Duodenal mucosa (tissue), 2 donors: ENCODE results near the gene AGAP3.

ENCODE experiments used
- H3K27ac ChIP-seq: one replicate; pipeline ENCODE4 v1.7.0; 2013; ENCODE audit warnings: low read depth, low read length
- H3K27me3 ChIP-seq, 2 donors: one replicate each; pipeline ENCODE4 v1.7.0; 2013; ENCODE audit warnings: low read length in 2 of 2, control low read depth in 1 of 2; ENCODE audit not compliant: insufficient read depth in 2 of 2, control insufficient read depth in 1 of 2
- H3K36me3 ChIP-seq, 2 donors: one replicate each; pipeline ENCODE4 v1.7.0; 2013; ENCODE audit warnings: low read length in 2 of 2, control low read depth in 1 of 2; ENCODE audit not compliant: insufficient read depth in 2 of 2, control insufficient read depth in 1 of 2
- H3K4me1 ChIP-seq, 2 donors: one replicate each; pipeline ENCODE4 v1.7.0; 2013; ENCODE audit warnings: low read length in 2 of 2, control low read depth in 1 of 2; ENCODE audit not compliant: insufficient read depth in 2 of 2, control insufficient read depth in 1 of 2
- H3K4me3 ChIP-seq, 2 donors: one replicate each; pipeline ENCODE4 v1.7.0; 2013; ENCODE audit warnings: low read length in 2 of 2, low read depth in 1 of 2
- H3K9ac ChIP-seq, 2 donors: one replicate each; pipeline ENCODE4 v1.7.0; 2013; ENCODE audit warnings: low read length in 2 of 2, low read depth in 1 of 2
- H3K9me3 ChIP-seq, 2 donors: one replicate each; pipeline ENCODE4 v1.7.0; 2013; ENCODE audit warnings: low read length in 2 of 2, control low read depth in 1 of 2; ENCODE audit not compliant: control insufficient read depth in 1 of 2

The AGAP3 gene

DNA sequence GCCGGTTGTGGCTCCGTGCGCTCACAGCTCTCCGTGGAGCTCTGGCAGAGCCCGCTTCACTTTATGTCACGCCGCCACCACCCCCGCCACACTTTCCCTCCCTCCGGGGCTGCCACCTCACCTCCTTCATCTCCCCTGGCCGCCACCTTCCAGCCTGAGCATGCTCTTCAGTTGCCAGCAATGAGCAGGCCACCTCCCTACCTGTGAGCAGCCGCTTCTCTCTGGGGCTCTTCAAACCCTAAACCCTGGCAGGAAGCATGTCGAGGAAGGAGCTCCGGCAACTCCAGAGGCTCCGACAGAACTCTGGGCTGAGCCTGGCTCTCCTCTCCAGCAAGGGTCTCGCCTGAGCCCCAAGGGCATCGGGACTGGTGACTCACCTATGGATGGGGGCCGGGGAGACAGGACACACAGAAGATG lies 44.5 kb downstream of the AGAP3 start:
- H3K27ac ChIP-seq: no peak overlapping the region

DNA sequence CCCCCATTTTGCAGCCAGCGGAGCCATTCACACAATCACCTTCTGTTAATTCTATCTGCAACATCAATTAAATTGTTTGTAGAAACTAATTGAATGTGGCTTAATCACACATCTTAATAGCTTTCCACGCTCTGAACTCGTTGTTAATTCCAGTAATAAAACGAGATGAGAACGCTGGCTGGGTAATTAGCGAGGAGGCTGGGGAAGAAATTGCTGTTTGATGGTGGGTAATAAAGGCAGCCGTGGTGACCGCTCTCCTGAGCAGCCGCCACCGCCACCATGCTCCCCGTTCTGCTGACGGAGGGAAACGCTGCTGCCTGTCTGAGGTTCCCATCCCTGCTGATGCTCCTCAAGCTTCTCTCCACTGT lies 44.9 kb downstream of the AGAP3 start:
- no peaks in the 10 kb centered on the region for H3K9me3 ChIP-seq
- peaks cover 0 to 5% of the 10 kb centered on the region in 2 donors for H3K4me1 ChIP-seq
- no peak overlapping the region for H3K9ac ChIP-seq
- no peaks in the 10 kb centered on the region for H3K27me3 ChIP-seq
- no peak overlapping the region for H3K4me3 ChIP-seq
- no peak overlapping the region for H3K27ac ChIP-seq
- peaks cover 15 to 76% of the 10 kb centered on the region in 2 donors for H3K36me3 ChIP-seq

More for the DNA sequence above, 44.5 kb downstream of the AGAP3 start:
- no peaks in the 10 kb centered on the region for H3K9me3 ChIP-seq
- peaks cover 0 to 5% of the 10 kb centered on the region in 2 donors for H3K4me1 ChIP-seq
- H3K4me3 ChIP-seq: no peak overlapping the region
- H3K36me3 ChIP-seq: peaks cover 15 to 71% of the 10 kb centered on the region in 2 donors
- H3K9ac ChIP-seq: no peak overlapping the region
- H3K27me3 ChIP-seq: no peaks in the 10 kb centered on the region

DNA sequence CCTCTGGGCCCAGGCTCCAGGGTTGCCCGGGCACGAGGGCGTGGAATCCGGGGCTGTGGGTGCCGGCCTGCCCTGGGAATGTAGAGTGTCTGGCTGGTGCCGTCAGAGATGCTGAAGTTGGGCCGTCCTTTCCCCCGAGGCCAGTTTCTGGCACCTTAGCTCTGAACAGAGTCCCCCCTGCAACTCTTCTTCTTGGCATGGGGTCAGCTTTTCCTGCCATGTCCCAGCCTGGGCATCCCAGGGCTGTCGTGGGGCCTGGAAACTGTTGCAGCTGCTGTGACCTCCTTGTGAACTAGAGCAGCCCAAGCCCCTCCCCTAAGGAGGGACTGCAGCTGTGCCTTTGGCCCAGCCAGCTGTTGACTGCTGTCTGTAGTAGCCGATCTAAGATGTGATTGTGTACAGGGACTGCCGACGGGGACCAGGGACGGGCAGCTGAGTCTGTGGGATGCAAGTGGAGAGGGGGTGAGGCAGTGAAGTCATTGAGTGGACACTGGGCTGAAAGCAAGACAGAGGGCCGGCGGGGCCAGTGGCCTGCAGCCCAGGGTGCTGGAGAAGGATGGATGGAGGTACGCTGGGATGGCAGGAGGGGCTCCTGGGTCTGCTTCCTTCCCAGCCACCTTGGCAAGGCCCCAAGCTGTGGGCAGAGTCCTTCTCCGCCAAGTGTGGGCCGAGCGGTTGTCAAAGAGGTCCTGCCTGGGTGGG lies 45.5 kb downstream of the AGAP3 start:
- Histone ChIP-seq H3K27ac (no peak overlapping the region), H3K9me3 (no peaks in the 10 kb centered on the region), H3K4me1 (peaks cover 0 to 2% of the 10 kb centered on the region in 2 donors), H3K27me3 (no peaks in the 10 kb centered on the region), H3K36me3 (peaks cover 15 to 81% of the 10 kb centered on the region in 2 donors), H3K9ac (no peak overlapping the region), H3K4me3 (no peak overlapping the region)

DNA sequence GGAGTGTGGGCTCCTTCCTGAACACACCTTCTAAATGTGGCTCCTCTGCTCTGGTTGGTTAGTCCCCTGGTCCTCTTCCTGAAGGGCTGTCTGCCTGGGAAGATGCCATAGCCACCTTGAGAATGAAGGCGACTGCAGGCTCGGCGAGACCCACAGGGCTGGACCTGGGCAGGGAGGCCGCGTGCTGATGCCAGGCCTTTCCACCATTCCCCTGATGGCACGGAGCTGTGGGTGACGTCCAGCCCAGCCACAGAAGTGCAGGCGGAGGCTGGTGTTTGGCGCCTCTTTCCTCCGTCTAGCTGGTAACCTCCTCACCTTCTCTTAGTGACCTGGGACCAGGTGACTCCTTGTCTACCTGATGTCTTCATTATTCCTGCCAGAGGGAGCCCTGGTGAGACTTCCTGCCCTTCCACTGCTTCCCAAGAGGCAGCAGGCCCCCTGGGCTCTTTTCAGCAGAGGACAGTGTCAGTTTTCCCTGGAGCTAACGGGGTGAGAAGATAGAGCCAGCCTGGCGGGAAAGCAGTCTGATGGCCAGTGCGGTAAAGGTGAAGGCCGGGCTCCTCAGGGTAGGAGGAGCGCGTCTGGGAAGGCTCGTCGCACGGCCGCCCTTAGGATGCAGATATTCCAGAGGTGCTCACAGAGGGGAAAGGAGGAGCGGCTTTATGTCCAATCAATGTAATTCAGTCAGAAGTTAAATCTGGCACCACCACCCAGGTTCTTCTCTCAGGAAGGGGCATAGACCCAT lies 46.4 kb downstream of the AGAP3 start:
- Histone ChIP-seq H3K4me1 (no peaks in the 10 kb centered on the region), H3K27me3 (no peaks in the 10 kb centered on the region), H3K27ac (no peak overlapping the region), H3K9me3 (no peaks in the 10 kb centered on the region), H3K9ac (no peak overlapping the region), H3K4me3 (no peak overlapping the region), H3K36me3 (peaks cover 15 to 89% of the 10 kb centered on the region in 2 donors)

DNA sequence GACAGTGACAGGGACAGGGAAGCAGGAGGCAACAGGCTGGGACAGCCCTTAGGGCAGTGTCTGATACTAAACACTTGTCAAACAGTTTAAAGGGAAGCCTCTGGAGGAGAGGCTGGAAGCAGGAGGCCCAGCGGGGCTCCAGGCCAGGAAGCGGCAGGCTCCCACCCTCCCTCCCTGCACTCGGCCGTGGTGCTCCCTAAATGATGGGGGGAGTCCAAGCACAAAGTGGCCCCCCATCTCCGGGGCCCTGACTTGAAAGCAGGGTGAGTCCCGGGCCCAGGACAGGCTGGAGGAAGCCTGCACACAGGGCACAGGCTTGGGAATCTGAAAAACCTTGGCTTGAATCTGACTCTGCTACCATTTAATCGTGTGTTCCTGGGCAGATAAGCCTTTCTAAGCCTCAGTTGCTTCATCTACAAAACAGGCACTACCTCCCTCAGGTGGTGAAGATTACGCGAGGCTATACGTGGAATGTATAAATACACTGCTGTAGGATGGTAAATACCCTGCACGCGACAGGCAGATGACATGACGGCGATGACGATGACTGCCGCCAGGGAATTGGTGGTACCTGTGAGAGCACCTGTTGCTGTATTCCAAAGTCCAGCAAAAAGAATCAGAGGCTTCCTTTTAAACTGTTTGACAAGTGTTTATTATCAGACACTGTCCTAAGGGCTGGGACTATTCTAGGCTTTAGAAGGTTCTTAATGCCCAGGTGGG lies 47.2 kb downstream of the AGAP3 start:
- Histone ChIP-seq H3K27ac (no peak overlapping the region), H3K9ac (no peak overlapping the region), H3K36me3 (peaks cover 15 to 87% of the 10 kb centered on the region in 2 donors), H3K27me3 (no peaks in the 10 kb centered on the region), H3K4me3 (no peak overlapping the region), H3K4me1 (no peaks in the 10 kb centered on the region), H3K9me3 (no peaks in the 10 kb centered on the region)

DNA sequence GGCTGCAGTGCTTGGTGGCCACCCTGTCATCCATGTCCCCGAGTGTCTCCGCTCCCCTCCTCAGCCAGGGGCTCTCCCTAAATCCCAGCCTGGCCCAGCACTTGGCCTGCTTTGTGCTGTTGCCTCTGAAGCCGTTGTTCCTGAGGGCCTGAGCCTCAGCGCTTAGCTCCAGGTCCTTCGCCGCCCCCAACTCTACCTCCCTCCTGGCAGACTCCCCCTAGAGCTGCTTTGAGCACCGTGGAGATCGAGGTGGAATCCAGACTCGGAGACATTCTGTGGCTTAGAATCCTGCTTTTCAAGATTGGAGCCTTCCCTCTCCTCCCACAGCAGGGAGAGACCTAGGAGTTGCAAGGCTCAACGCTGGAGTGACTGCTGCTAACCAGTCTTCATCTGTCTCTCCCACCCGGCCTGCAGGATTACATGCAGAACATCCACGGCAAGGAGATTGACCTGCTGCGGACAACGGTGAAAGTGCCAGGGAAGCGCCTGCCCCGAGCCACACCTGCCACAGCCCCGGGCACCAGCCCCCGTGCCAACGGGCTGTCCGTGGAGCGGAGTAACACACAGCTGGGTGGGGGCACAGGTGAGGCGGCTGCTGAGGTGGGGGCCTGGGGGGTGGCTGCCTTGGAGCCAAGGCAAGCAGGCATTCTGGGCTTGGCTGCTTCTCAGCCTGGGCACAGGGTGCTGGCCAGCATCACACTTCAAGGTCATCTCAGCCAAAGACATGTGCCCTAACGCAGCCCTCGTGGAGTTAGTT lies 47.9 kb downstream of the AGAP3 start:
- Histone ChIP-seq H3K27ac (no peak overlapping the region), H3K36me3 (peaks cover 10 to 83% of the 10 kb centered on the region in 2 donors), H3K9me3 (no peaks in the 10 kb centered on the region), H3K9ac (no peak overlapping the region), H3K4me3 (no peak overlapping the region), H3K27me3 (no peaks in the 10 kb centered on the region), H3K4me1 (no peaks in the 10 kb centered on the region)

DNA sequence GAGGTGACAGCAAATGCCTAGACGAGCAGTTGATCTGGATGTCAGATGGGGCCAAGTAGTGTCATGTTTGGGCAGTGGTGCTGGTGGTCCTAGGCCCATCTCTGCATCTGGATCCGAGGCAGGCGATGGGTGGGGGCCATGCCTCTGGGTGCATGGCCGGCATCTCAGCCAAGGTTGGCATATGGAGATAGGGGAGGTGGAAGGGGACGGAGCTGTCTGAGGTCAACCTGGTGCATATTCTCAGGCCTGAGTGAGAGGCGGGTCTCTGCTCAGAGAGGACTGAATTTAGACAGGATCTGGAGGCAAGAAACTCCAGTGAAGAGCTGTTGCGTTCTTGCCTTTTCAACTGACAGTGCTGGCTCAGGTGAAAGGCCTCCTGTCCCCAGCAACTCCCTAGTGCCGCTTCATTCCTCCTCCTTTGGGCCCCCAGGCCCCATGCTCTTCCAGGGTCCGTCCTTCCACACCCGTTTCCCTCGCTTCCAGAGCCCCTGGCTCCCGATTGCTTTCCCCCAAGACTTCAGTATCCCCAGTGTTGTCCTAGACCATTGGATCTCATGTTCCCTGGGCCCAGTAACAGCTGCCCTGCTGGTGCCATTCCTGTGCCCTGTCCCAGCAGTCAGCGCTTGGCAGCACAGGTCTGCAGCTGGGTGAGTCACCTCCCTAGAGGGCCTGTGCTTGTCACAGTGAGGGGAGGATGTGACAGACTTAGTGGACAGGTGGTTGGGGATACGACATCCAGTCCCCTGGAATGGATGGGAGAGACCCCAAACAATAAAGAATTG lies 48.7 kb downstream of the AGAP3 start:
- Histone ChIP-seq H3K9ac (no peak overlapping the region), H3K36me3 (peaks cover 10 to 86% of the 10 kb centered on the region in 2 donors), H3K27ac (no peak overlapping the region), H3K27me3 (no peaks in the 10 kb centered on the region), H3K4me1 (no peaks in the 10 kb centered on the region), H3K9me3 (no peaks in the 10 kb centered on the region), H3K4me3 (no peak overlapping the region)

DNA sequence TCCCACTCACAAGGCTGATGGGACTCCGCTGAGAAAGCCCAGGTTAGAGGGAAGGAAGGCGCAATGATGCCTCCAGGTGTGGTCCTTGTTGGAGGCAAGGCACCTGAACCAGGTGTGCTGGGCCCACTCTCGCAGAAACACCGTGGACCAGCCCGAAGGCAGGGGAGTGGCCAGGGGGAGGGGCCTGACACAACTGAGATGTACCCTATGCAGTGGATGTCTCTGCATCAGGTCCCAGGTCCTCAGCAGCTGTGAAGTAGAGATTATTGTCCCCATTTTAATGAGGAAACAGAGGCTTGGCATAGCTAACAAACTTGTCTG lies 49.2 kb downstream of the AGAP3 start:
- Histone ChIP-seq H3K9me3 (no peaks in the 10 kb centered on the region), H3K27me3 (no peaks in the 10 kb centered on the region), H3K9ac (no peak overlapping the region), H3K27ac (no peak overlapping the region), H3K36me3 (peaks cover 10 to 81% of the 10 kb centered on the region in 2 donors), H3K4me3 (no peak overlapping the region), H3K4me1 (no peaks in the 10 kb centered on the region)
